Duodenal mucosa (tissue), 2 donors: Measurements from ENCODE around the gene GFRA1.

Source experiments
- H3K27ac ChIP-seq: one replicate; pipeline ENCODE4 v1.7.0; 2013; ENCODE audit warnings: low read depth, low read length
- H3K27me3 ChIP-seq, 2 donors: one replicate each; pipeline ENCODE4 v1.7.0; 2013; ENCODE audit warnings: low read length in 2 of 2, control low read depth in 1 of 2; ENCODE audit not compliant: insufficient read depth in 2 of 2, control insufficient read depth in 1 of 2
- H3K36me3 ChIP-seq, 2 donors: one replicate each; pipeline ENCODE4 v1.7.0; 2013; ENCODE audit warnings: low read length in 2 of 2, control low read depth in 1 of 2; ENCODE audit not compliant: insufficient read depth in 2 of 2, control insufficient read depth in 1 of 2
- H3K4me1 ChIP-seq, 2 donors: one replicate each; pipeline ENCODE4 v1.7.0; 2013; ENCODE audit warnings: low read length in 2 of 2, control low read depth in 1 of 2; ENCODE audit not compliant: insufficient read depth in 2 of 2, control insufficient read depth in 1 of 2
- H3K4me3 ChIP-seq, 2 donors: one replicate each; pipeline ENCODE4 v1.7.0; 2013; ENCODE audit warnings: low read length in 2 of 2, low read depth in 1 of 2
- H3K9ac ChIP-seq, 2 donors: one replicate each; pipeline ENCODE4 v1.7.0; 2013; ENCODE audit warnings: low read length in 2 of 2, low read depth in 1 of 2
- H3K9me3 ChIP-seq, 2 donors: one replicate each; pipeline ENCODE4 v1.7.0; 2013; ENCODE audit warnings: low read length in 2 of 2, control low read depth in 1 of 2; ENCODE audit not compliant: control insufficient read depth in 1 of 2

GFRA1 gene

GRCh38 chr10:116030576-116030975 lies 242.4 kb downstream of the GFRA1 start:
- H3K27me3 ChIP-seq = no peaks in the 10 kb centered on the region
- no peak overlapping the region for H3K9ac ChIP-seq
- H3K36me3 ChIP-seq = no peaks in the 10 kb centered on the region
- H3K9me3 ChIP-seq = no peaks in the 10 kb centered on the region
- no peak overlapping the region for H3K27ac ChIP-seq
- H3K4me3 ChIP-seq = no peak overlapping the region
- H3K4me1 ChIP-seq = no peaks in the 10 kb centered on the region

GRCh38 chr10:116029826-116030225 lies 243.2 kb downstream of the GFRA1 start:
- no peaks in the 10 kb centered on the region for H3K9me3 ChIP-seq
- no peak overlapping the region for H3K9ac ChIP-seq
- no peak overlapping the region for H3K4me3 ChIP-seq
- no peaks in the 10 kb centered on the region for H3K4me1 ChIP-seq
- H3K27ac ChIP-seq = no peak overlapping the region
- H3K27me3 ChIP-seq = no peaks in the 10 kb centered on the region
- H3K36me3 ChIP-seq = no peaks in the 10 kb centered on the region

- no peaks in the 10 kb centered on the region for H3K27me3 ChIP-seq
- no peak overlapping the region for H3K27ac ChIP-seq
- H3K4me1 ChIP-seq = no peaks in the 10 kb centered on the region
- no peaks in the 10 kb centered on the region for H3K9me3 ChIP-seq
- no peak overlapping the region for H3K4me3 ChIP-seq
- no peak overlapping the region for H3K9ac ChIP-seq
- no peaks in the 10 kb centered on the region for H3K36me3 ChIP-seq
These were observed 245.7 kb downstream of the GFRA1 start for GRCh38 chr10:116027355-116027754.

- no peaks in the 10 kb centered on the region for H3K9me3 ChIP-seq
- H3K27me3 ChIP-seq = no peaks in the 10 kb centered on the region
- no peak overlapping the region for H3K9ac ChIP-seq
- H3K4me3 ChIP-seq = no peak overlapping the region
- no peaks in the 10 kb centered on the region for H3K36me3 ChIP-seq
- no peaks in the 10 kb centered on the region for H3K4me1 ChIP-seq
- H3K27ac ChIP-seq = no peak overlapping the region
These were observed 246.3 kb downstream of the GFRA1 start for GRCh38 chr10:116026725-116027124.

GRCh38 chr10:116026315-116026714 lies 246.7 kb downstream of the GFRA1 start:
- H3K27me3 ChIP-seq = no peaks in the 10 kb centered on the region
- no peaks in the 10 kb centered on the region for H3K9me3 ChIP-seq
- H3K27ac ChIP-seq = no peak overlapping the region
- no peak overlapping the region for H3K9ac ChIP-seq
- no peaks in the 10 kb centered on the region for H3K36me3 ChIP-seq
- H3K4me3 ChIP-seq = no peak overlapping the region
- H3K4me1 ChIP-seq = no peaks in the 10 kb centered on the region

- Histone ChIP-seq H3K4me3 (no peak overlapping the region), H3K9ac (no peak overlapping the region), H3K27ac (no peak overlapping the region), H3K9me3 (no peaks in the 10 kb centered on the region), H3K36me3 (no peaks in the 10 kb centered on the region), H3K4me1 (no peaks in the 10 kb centered on the region), H3K27me3 (no peaks in the 10 kb centered on the region)
These were observed 248.6 kb downstream of the GFRA1 start for GRCh38 chr10:116024271-116024878.

GRCh38 chr10:116017405-116017804 lies 255.6 kb downstream of the GFRA1 start:
- H3K27me3 ChIP-seq = no peaks in the 10 kb centered on the region
- no peaks in the 10 kb centered on the region for H3K4me1 ChIP-seq
- H3K27ac ChIP-seq = no peak overlapping the region
- H3K9me3 ChIP-seq = no peaks in the 10 kb centered on the region
- H3K9ac ChIP-seq = no peak overlapping the region
- H3K36me3 ChIP-seq = no peaks in the 10 kb centered on the region
- H3K4me3 ChIP-seq = no peak overlapping the region

- Histone ChIP-seq H3K9me3 (no peaks in the 10 kb centered on the region), H3K27ac (no peak overlapping the region), H3K9ac (no peak overlapping the region), H3K36me3 (no peaks in the 10 kb centered on the region), H3K27me3 (no peaks in the 10 kb centered on the region), H3K4me3 (no peak overlapping the region), H3K4me1 (no peaks in the 10 kb centered on the region)
These were observed 257.2 kb downstream of the GFRA1 start for GRCh38 chr10:116015583-116016333.

- Histone ChIP-seq H3K9me3 (no peaks in the 10 kb centered on the region), H3K36me3 (no peaks in the 10 kb centered on the region), H3K4me1 (no peaks in the 10 kb centered on the region), H3K27ac (no peak overlapping the region), H3K27me3 (no peaks in the 10 kb centered on the region), H3K9ac (no peak overlapping the region), H3K4me3 (no peak overlapping the region)
These were observed 258.0 kb downstream of the GFRA1 start for GRCh38 chr10:116014871-116015582.

- Histone ChIP-seq H3K27ac (no peak overlapping the region), H3K4me3 (no peak overlapping the region), H3K9ac (no peak overlapping the region), H3K9me3 (no peaks in the 10 kb centered on the region), H3K36me3 (no peaks in the 10 kb centered on the region), H3K27me3 (no peaks in the 10 kb centered on the region), H3K4me1 (no peaks in the 10 kb centered on the region)
These were observed 258.7 kb downstream of the GFRA1 start for GRCh38 chr10:116014326-116014725.
